Gastrocnemius medialis (tissue), 4 donors: Measurements from ENCODE around the gene THEM5. TPM values are rescaled to one million over a fixed set of nuclear protein-coding genes. Genes with fewer than 3 reads are reported as not detected.

ENCODE experiments used
- ATAC-seq, 2 donors: fragments of 150-250 bp; one replicate each; pipeline ENCODE4 v1.9.1; 2016
- DNase-seq, 2 donors: peaks; one replicate each; pipeline ENCODE4 v3.0.0-alpha.2; 2019
- H3K27ac ChIP-seq, 4 donors: fragments of 200-600 bp; sonication (generic); 1 replicate in 1 of 4; 2 replicates in 3 of 4; pipeline ENCODE4 v1.5.1; 2016 to 2018; ENCODE audit warnings: mild to moderate bottlenecking in 2 of 4, moderate library complexity in 1 of 4
- H3K27me3 ChIP-seq, 3 donors: fragments of 200-600 bp; sonication (generic) in 2 of 3; 1 replicate in 1 of 3; 2 replicates in 2 of 3; pipeline versions ENCODE4 v1.5.1 to v1.6.0; 2016 to 2019; ENCODE audit warnings: mild to moderate bottlenecking in 1 of 3, moderate library complexity in 1 of 3
- H3K36me3 ChIP-seq, 2 donors: fragments of 200-600 bp; sonication (generic) in 1 of 2; one replicate each; pipeline ENCODE4 v1.5.1; 2017 to 2018
- H3K4me1 ChIP-seq, 2 donors: fragments of 200-600 bp; sonication (generic) in 1 of 2; one replicate each; pipeline ENCODE4 v1.5.1; 2016 to 2017; ENCODE audit warnings: mild to moderate bottlenecking in 2 of 2
- H3K4me3 ChIP-seq, 4 donors: fragments of 200-600 bp; sonication (generic) in 3 of 4; 1 replicate in 1 of 4; 2 replicates in 3 of 4; pipeline ENCODE4 v1.5.1; 2016 to 2019; ENCODE audit warnings: mild to moderate bottlenecking in 2 of 4
- H3K9me3 ChIP-seq, 3 donors: fragments of 200-600 bp; sonication (generic) in 2 of 3; 1 replicate in 1 of 3; 2 replicates in 2 of 3; pipeline ENCODE4 v1.5.1; 2016 to 2019
- POLR2A ChIP-seq, 2 donors: fragments of 450-650 bp; IDR thresholded peaks; one replicate each; pipeline ENCODE4 v1.6.1; 2017; ENCODE audit warnings: antibody characterized with exemption in 2 of 2, mild to moderate bottlenecking in 2 of 2, moderate library complexity in 2 of 2
- in situ Hi-C, 4 donors: fragments of 200-750 bp; cut with MboI; loops; one replicate each; pipeline versions ENCODE4 v1.15.0 to v1.8.0; 2017; ENCODE audit warnings: low sequenced_read_pairs in 4 of 4
- intact Hi-C: fragments of 100-400 bp; cut with DNase I; formaldehyde crosslinking; loops from one replicate; pipeline ENCODE4 v1.15.1; 2023; ENCODE audit warnings: low total_unique reads
- total RNA-seq, 4 donors: library from RNA; depleted of rRNA; stranded (reverse); fragments of >200 nt; gene quantifications; one replicate each; pipeline versions ENCODE4 v1.1.0 to v1.2.3, GENCODE V29; 2016
- TF ChIP-seq, protein P1 (sequence below), 5 experiments: fragments of 450-650 bp in 3 of 5; fragments of 200-600 bp in 2 of 5; sonication (generic) in 2 of 5; IDR thresholded peaks in 4 of 5; conservative IDR thresholded peaks in 1 of 5; 1 replicate in 4 of 5; 2 replicates in 1 of 5; pipeline ENCODE4 v1.5.1; 2016 to 2019; ENCODE audit warnings: antibody characterized with exemption in 5 of 5, mild to moderate bottlenecking in 3 of 5, moderate library complexity in 3 of 5

Gene THEM5
- total RNA-seq, 4 donors from 2014 or later, result not detected

DNA sequence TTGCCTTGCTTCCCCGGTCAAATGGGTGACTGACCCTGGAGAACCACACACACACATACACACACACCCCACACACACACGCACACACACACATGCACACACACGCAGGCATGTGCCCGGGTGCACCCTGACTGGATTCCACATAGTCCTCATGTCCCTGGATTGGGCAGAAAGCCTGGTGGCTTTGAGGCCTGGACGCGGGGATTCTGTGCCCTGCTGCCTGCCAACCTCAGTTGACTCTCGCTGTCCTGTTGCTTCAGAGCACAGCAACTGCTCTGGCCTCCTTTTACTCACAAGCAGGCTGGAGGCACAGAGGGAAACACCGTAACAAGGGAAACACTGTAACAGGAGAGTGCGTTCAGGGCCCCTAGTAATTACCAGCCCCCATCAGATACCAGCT is 28.3 kb downstream of the THEM5 start:
- Histone ChIP-seq H3K27me3 (no peaks in the 10 kb centered on the region), H3K9me3 (no peaks in the 10 kb centered on the region), H3K27ac (peak overlapping the region; percentile 98 to 99 (median 99)), H3K36me3 (no peaks in the 10 kb centered on the region), H3K4me1 (peaks cover 56 to 77% of the 10 kb centered on the region in 2 donors), H3K4me3 (no peak overlapping the region)
- intact Hi-C loops (loop anchor here (10.0 kb wide), 1 partner anchor 810 kb away; no protein-coding TSS in a partner anchor), in situ Hi-C loops (loop anchor here in 3 of 4 donors (5.0 to 25.0 kb wide), 3 partner anchors 38 to 238 kb away; partner anchors contain the start of gene SNX27 (in 1 of the 3))
- DNase-seq (peak; percentile 58 to 85), ATAC-seq (peak; percentile 64 to 80)
- TF ChIP-seq POLR2A (IDR thresholded peaks at IDR 0.05), result no peak
- TF ChIP-seq, protein P1, sequence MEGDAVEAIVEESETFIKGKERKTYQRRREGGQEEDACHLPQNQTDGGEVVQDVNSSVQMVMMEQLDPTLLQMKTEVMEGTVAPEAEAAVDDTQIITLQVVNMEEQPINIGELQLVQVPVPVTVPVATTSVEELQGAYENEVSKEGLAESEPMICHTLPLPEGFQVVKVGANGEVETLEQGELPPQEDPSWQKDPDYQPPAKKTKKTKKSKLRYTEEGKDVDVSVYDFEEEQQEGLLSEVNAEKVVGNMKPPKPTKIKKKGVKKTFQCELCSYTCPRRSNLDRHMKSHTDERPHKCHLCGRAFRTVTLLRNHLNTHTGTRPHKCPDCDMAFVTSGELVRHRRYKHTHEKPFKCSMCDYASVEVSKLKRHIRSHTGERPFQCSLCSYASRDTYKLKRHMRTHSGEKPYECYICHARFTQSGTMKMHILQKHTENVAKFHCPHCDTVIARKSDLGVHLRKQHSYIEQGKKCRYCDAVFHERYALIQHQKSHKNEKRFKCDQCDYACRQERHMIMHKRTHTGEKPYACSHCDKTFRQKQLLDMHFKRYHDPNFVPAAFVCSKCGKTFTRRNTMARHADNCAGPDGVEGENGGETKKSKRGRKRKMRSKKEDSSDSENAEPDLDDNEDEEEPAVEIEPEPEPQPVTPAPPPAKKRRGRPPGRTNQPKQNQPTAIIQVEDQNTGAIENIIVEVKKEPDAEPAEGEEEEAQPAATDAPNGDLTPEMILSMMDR (IDR thresholded peaks at IDR 0.05 in 4 of 5, conservative IDR thresholded peaks at IDR 0.05 in 1 of 5), result no peak

DNA sequence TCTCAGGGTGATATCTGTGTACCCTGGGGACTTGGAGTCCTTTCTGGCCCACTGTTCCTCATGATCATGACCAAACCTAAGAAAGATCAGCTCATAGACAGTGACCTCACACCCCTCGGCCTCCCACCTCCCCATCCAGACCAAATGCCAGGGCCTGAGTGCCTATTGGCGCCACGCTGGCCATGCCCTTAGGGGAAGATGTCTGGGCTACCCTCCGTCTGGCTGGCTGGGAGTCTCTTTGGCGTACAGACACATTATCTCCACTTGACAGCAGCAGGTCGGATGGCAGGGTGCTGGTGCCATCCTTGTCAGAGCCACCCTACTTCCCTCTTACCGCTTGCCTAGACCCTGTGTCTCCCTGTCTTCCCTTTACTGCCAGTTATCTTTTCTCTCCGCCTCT is 30.3 kb downstream of the THEM5 start:
- TF ChIP-seq, protein P1 (IDR thresholded peaks at IDR 0.05 in 4 of 5, conservative IDR thresholded peaks at IDR 0.05 in 1 of 5), result no peak
- TF ChIP-seq POLR2A (IDR thresholded peaks at IDR 0.05), result no peak
- no peak for DNase-seq
- intact Hi-C loops (loop anchor here (10.0 kb wide), 1 partner anchor 808 kb away; no protein-coding TSS in a partner anchor), in situ Hi-C loops (no loop called here)
- H3K4me1 ChIP-seq, result peaks cover 48 to 66% of the 10 kb centered on the region in 2 donors
- no peaks in the 10 kb centered on the region for H3K27me3 ChIP-seq
- no peaks in the 10 kb centered on the region for H3K9me3 ChIP-seq
- no peaks in the 10 kb centered on the region for H3K36me3 ChIP-seq
- H3K4me3 ChIP-seq, result no peak overlapping the region
- peak overlapping the region; percentile 4 to 99 (median 80) for H3K27ac ChIP-seq
- no peak for ATAC-seq

DNA sequence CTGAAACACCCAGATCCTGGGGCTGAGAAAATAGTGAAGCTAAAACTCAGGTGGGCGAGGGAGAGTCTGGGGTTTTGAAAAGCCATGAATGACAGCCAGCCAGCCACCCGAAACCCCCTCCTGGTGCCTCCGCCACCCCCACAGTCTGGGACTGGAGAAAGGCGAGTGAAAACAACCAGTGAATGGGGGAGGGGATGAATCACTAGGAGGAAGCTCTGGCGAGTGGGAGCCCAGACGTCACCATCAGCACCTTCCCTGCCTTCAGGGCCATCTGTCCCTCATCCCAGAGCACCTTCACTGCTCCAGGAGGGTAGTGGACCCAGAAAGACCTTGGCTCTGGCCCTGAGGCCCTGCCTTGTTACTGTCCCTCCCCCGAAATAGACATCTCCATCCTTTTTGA is 31.1 kb downstream of the THEM5 start:
- Histone ChIP-seq H3K9me3 (no peaks in the 10 kb centered on the region), H3K27ac (peak overlapping the region; percentile 4 to 99 (median 36)), H3K4me1 (peaks cover 44 to 61% of the 10 kb centered on the region in 2 donors), H3K36me3 (no peaks in the 10 kb centered on the region), H3K27me3 (no peaks in the 10 kb centered on the region), H3K4me3 (no peak overlapping the region)
- DNase-seq (no peak), ATAC-seq (no peak)
- intact Hi-C loops, result loop anchor here (10.0 kb wide), 1 partner anchor 808 kb away; no protein-coding TSS in a partner anchor
- TF ChIP-seq, protein P1 (IDR thresholded peaks at IDR 0.05 in 4 of 5, conservative IDR thresholded peaks at IDR 0.05 in 1 of 5), result no peak
- TF ChIP-seq POLR2A (IDR thresholded peaks at IDR 0.05), result no peak
- in situ Hi-C loops, result no loop called here

DNA sequence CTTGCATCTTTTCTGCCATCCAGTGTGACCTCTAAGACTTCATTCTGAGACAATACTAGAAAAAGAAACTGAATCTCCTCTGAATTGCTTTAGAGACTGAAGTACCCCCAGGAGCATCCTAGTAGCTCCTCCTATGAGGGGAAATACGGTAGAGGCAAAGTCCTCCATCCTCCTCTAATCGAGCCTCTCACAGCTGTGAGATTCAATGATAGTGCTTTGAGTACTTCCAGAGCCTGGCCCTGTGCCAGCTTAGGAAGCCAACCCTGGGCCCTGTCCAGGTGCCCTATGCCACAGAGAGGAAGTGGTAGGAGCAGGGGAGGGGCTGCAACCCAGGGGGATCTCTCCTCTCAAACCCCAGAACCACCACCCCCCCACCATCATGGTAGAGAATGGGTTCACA is 32.6 kb downstream of the THEM5 start:
- no peak for TF ChIP-seq POLR2A (IDR thresholded peaks at IDR 0.05)
- TF ChIP-seq, protein P1 (IDR thresholded peaks at IDR 0.05 in 4 of 5, conservative IDR thresholded peaks at IDR 0.05 in 1 of 5), result no peak
- ATAC-seq (no peak), DNase-seq (no peak)
- Histone ChIP-seq H3K27ac (peak overlapping the region; percentile 44 to 99 (median 64)), H3K4me1 (peaks cover 35 to 47% of the 10 kb centered on the region in 2 donors), H3K9me3 (no peaks in the 10 kb centered on the region), H3K27me3 (no peaks in the 10 kb centered on the region), H3K36me3 (peaks cover 0 to 11% of the 10 kb centered on the region in 2 donors), H3K4me3 (no peak overlapping the region)
- intact Hi-C loops (loop anchor here (10.0 kb wide), 1 partner anchor 806 kb away; no protein-coding TSS in a partner anchor), in situ Hi-C loops (no loop called here)
